Measurements from ENCODE around the gene ZNF674.

ZNF674 gene

DNA sequence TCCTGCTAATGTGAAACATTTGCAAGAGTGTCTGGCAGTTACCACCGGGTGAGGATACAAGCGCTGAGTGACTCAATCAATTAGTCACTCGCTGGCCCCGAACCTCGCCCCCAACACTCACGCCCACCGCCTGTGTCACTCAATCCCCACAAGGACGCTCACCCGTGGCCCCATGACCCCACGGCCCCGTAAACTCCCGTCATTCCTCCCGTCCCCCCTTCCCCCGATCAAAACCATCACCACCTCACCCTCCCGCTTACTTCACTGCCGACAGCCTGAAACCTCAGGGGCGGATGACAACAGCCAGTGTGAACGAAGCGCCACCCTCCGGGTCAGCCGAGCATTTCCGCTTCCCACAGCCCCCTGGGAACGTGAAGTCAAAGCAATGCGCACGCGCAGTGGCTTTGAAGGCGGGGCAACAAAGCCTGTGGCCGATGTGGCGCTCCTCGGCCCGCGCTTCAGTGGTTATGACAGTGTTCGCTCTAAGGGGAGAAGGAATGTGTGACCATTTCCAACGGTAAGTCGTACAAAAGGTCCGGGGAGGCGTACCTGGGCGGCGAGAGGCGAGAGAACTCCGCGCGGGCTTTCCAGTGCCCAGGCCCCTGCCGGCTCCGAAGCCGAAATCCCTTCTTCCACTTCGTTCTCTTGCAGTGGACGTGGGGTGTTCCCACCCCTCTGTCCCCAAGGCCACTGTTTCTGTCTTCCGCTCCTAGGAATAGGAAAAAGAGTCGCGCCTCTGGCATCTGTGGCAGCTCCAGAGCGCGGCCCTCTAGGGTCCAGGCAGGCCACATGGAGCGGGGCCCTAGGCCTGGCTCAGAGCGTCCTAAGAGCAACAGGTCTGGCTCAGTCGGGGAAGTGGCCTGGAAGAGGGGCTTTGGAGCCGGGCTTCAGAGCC is at the start of gene ZNF674:
Gene ZNF674 (minus strand): TSS at position 311 of the 895 bp plus-strand sequence. CDS start 3,334 bp downstream, outside the sequence.
- TF ChIP-seq, protein P1, sequence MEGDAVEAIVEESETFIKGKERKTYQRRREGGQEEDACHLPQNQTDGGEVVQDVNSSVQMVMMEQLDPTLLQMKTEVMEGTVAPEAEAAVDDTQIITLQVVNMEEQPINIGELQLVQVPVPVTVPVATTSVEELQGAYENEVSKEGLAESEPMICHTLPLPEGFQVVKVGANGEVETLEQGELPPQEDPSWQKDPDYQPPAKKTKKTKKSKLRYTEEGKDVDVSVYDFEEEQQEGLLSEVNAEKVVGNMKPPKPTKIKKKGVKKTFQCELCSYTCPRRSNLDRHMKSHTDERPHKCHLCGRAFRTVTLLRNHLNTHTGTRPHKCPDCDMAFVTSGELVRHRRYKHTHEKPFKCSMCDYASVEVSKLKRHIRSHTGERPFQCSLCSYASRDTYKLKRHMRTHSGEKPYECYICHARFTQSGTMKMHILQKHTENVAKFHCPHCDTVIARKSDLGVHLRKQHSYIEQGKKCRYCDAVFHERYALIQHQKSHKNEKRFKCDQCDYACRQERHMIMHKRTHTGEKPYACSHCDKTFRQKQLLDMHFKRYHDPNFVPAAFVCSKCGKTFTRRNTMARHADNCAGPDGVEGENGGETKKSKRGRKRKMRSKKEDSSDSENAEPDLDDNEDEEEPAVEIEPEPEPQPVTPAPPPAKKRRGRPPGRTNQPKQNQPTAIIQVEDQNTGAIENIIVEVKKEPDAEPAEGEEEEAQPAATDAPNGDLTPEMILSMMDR (IDR thresholded peaks at IDR 0.05): peak; percentile 70
- Histone ChIP-seq H3K9me3 (no peaks in the 10 kb centered on the region), H3K4me3 (ENCODE audit: low read depth in 1 of 2, low read length in 1 of 2) (peak within 1 kb of the TSS; percentile 68 to 81), H3K4me1 (ENCODE audit: control insufficient read depth in 1 of 2, insufficient read depth in 1 of 2, low read depth in 1 of 2, low read length in 1 of 2) (peaks cover 10 to 28% of the 10 kb centered on the region in 2 experiments), H3K27ac (peak within 1 kb of the TSS; percentile 87), H3K36me3 (no peaks in the 10 kb centered on the region), H3K27me3 (no peaks in the 10 kb centered on the region)

DNA sequence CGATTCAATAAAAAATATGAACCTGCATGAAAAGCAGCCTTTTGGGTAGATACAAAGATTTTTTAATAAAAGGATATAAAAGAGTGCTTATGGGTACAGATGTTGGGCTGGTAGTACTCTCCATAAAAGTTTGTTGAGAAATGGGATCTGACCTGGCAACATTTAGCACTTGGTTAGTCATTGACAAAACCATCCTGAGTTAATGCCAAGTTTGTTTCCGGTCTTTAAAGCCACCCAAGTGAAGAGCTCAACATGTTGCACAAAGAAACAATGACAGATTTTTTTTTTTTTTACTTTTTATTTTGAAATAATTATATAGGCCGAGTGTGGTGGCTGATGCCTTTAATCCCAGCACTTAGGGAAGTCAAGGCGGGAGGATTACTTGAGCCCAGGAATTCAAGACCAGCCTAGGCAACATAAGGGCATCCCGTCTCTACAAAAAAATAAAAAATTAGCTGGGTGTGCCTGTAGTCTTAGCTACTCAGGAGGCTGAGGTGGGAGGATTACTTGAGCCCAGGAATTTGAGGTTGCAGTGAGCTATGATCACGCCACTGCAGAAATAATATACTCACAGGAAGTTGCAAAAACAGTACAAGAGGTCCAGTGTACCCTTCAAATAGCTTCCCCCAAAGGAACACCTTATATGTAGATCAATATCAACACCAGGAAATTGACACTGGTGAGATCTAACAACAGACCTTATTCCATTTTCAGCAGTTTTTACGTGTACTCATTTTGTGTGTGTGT is 44.9 kb upstream of the ZNF674 start:
- H3K9me3 ChIP-seq: no peaks in the 10 kb centered on the region
- no peaks in the 10 kb centered on the region for H3K27me3 ChIP-seq
- H3K27ac ChIP-seq: no peak overlapping the region
- no peak overlapping the region for H3K4me3 ChIP-seq (ENCODE audit: low read depth in 1 of 2, low read length in 1 of 2)
- TF ChIP-seq, protein P1 (IDR thresholded peaks at IDR 0.05): no peak
- no peaks in the 10 kb centered on the region for H3K36me3 ChIP-seq
- peaks cover 9 to 10% of the 10 kb centered on the region in 2 experiments for H3K4me1 ChIP-seq (ENCODE audit: control insufficient read depth in 1 of 2, insufficient read depth in 1 of 2, low read depth in 1 of 2, low read length in 1 of 2)

DNA sequence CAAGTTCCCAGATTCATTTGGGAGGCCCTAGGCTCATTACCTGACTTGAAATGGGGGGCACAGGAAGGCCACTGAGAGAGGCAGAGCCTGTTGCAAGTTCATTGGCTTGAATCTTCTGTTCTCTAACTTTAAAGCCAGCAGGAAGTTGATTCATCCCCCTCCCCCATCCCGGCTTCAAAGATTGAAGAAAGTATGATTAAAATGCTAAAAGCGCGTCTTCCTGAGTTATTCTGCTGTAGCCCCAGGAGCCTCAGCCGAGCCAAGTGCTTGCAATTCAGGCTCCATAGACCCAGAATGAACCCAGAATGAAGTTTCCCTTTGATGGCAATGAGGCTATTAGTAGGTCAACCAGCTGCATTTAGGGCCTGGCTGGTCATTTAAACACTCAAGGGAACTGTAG is 43.0 kb upstream of the ZNF674 start:
- Histone ChIP-seq H3K4me1 (ENCODE audit: control insufficient read depth in 1 of 2, insufficient read depth in 1 of 2, low read depth in 1 of 2, low read length in 1 of 2) (peaks cover 9 to 10% of the 10 kb centered on the region in 2 experiments), H3K9me3 (no peaks in the 10 kb centered on the region), H3K4me3 (ENCODE audit: low read depth in 1 of 2, low read length in 1 of 2) (no peak overlapping the region), H3K27ac (peak overlapping the region; percentile 71), H3K27me3 (no peaks in the 10 kb centered on the region), H3K36me3 (no peaks in the 10 kb centered on the region)
- TF ChIP-seq, protein P1 (IDR thresholded peaks at IDR 0.05): no peak

DNA sequence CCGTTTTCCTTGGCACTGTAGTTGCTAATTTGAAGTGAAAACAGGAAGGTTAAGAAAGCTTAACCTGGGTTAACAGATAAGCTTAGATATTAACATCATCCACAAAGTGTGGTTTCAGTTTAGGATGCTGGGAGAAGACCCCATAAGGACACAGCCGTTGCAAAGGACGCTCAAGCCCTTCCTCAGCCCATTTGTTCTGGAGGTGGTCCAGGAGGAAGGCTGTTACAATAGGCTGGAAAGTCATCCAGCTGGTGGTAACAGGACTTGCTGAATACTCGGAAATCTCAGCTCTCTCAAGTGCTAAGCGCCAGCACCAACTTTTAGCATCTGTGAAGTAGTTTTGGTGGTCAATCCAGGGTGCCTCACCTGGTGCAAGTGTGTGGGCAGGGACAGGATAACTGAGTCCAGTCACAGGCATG is 42.5 kb upstream of the ZNF674 start:
- Histone ChIP-seq H3K36me3 (no peaks in the 10 kb centered on the region), H3K9me3 (no peaks in the 10 kb centered on the region), H3K27ac (peak overlapping the region; percentile 71), H3K4me1 (ENCODE audit: control insufficient read depth in 1 of 2, insufficient read depth in 1 of 2, low read depth in 1 of 2, low read length in 1 of 2) (peaks cover 9 to 10% of the 10 kb centered on the region in 2 experiments), H3K4me3 (ENCODE audit: low read depth in 1 of 2, low read length in 1 of 2) (no peak overlapping the region), H3K27me3 (no peaks in the 10 kb centered on the region)
- TF ChIP-seq, protein P1 (IDR thresholded peaks at IDR 0.05): no peak

DNA sequence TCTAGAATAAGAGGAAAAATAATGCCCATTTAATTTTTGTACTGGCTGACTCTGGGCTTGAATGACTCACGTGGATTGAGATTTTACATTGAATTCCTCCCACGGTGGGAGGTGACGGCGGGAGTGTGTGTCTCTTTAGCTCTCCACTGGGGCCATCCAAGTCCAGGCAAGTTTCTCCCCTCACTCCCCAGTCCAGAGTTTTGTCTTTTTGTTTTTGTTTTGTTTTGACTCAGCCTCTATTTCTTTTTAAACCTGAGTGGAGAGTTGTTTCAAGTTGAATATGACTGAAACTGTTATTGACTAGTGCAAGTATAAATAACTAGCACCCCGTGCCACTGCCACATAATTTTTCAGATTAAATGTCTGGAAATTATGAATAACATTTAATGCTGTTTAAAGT is 41.9 kb upstream of the ZNF674 start:
- Histone ChIP-seq H3K4me1 (ENCODE audit: control insufficient read depth in 1 of 2, insufficient read depth in 1 of 2, low read depth in 1 of 2, low read length in 1 of 2) (peaks cover 9 to 10% of the 10 kb centered on the region in 2 experiments), H3K27ac (peak overlapping the region; percentile 71), H3K4me3 (ENCODE audit: low read depth in 1 of 2, low read length in 1 of 2) (no peak overlapping the region), H3K36me3 (no peaks in the 10 kb centered on the region), H3K27me3 (no peaks in the 10 kb centered on the region), H3K9me3 (no peaks in the 10 kb centered on the region)
- TF ChIP-seq, protein P1 (IDR thresholded peaks at IDR 0.05): no peak
